Esophagus squamous epithelium (tissue), 4 donors: ENCODE results near the gene FCGBP.

Experiments used
- CTCF ChIP-seq, 6 experiments: fragments of 450-650 bp in 4 of 6; fragments of 200-600 bp in 2 of 6; sonication (generic) in 2 of 6; IDR thresholded peaks; one replicate each; pipeline ENCODE4 v1.5.1; 2016 to 2019; ENCODE audit warnings: antibody characterized with exemption in 6 of 6, mild to moderate bottlenecking in 4 of 6, moderate library complexity in 4 of 6
- POLR2A ChIP-seq, 4 donors: fragments of 450-650 bp; IDR thresholded peaks; one replicate each; pipeline ENCODE4 v1.6.1; 2017; ENCODE audit warnings: antibody characterized with exemption in 4 of 4, mild to moderate bottlenecking in 4 of 4, moderate library complexity in 3 of 4

- no peak for TF ChIP-seq CTCF (IDR thresholded peaks at IDR 0.05)
- no peak for TF ChIP-seq POLR2A (IDR thresholded peaks at IDR 0.05)
Observed at GRCh38 chr19:39927524-39928356, 6.7 kb downstream of the FCGBP start.
